NB4 (cell line): Measurements from ENCODE around the gene SSBP3.

Experiments used
- DNase-seq: peaks from one replicate; pipeline ENCODE4 v3.0.0; 2010; ENCODE audit warnings: low read depth
- H3K4me3 ChIP-seq: one replicate; pipeline ENCODE4 v1.5.1; 2011; ENCODE audit warnings: mild to moderate bottlenecking, low read depth, low read length, moderate library complexity
- MYC ChIP-seq: IDR thresholded peaks from 2 replicates; pipeline ENCODE4 v1.6.1; 2011; ENCODE audit warnings: low read depth, low read length
- POLR2A ChIP-seq: IDR thresholded peaks from 2 replicates; pipeline ENCODE4 v1.6.1; 2011; ENCODE audit warnings: mild to moderate bottlenecking; ENCODE audit not compliant: insufficient read length; ENCODE audit errors: extremely low read depth
- TF ChIP-seq, protein P1 (sequence below): IDR thresholded peaks from one replicate; pipeline ENCODE4 v1.5.1; 2012; ENCODE audit warnings: low read depth, low read length
- TF ChIP-seq, protein P2 (sequence below): IDR thresholded peaks from 2 replicates; pipeline ENCODE4 v1.6.1; 2011; ENCODE audit warnings: low read depth, low read length

The SSBP3 gene

GRCh38 chr1:54360165-54361005 is 45.8 kb downstream of the SSBP3 start:
- no peak for TF ChIP-seq POLR2A
- TF ChIP-seq, protein P1, sequence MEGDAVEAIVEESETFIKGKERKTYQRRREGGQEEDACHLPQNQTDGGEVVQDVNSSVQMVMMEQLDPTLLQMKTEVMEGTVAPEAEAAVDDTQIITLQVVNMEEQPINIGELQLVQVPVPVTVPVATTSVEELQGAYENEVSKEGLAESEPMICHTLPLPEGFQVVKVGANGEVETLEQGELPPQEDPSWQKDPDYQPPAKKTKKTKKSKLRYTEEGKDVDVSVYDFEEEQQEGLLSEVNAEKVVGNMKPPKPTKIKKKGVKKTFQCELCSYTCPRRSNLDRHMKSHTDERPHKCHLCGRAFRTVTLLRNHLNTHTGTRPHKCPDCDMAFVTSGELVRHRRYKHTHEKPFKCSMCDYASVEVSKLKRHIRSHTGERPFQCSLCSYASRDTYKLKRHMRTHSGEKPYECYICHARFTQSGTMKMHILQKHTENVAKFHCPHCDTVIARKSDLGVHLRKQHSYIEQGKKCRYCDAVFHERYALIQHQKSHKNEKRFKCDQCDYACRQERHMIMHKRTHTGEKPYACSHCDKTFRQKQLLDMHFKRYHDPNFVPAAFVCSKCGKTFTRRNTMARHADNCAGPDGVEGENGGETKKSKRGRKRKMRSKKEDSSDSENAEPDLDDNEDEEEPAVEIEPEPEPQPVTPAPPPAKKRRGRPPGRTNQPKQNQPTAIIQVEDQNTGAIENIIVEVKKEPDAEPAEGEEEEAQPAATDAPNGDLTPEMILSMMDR, result no peak
- TF ChIP-seq, protein P2, sequence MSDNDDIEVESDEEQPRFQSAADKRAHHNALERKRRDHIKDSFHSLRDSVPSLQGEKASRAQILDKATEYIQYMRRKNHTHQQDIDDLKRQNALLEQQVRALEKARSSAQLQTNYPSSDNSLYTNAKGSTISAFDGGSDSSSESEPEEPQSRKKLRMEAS, result no peak
- no peak for TF ChIP-seq MYC
- no peak overlapping the region for H3K4me3 ChIP-seq
- DNase-seq, result peak; percentile 20

DNA sequence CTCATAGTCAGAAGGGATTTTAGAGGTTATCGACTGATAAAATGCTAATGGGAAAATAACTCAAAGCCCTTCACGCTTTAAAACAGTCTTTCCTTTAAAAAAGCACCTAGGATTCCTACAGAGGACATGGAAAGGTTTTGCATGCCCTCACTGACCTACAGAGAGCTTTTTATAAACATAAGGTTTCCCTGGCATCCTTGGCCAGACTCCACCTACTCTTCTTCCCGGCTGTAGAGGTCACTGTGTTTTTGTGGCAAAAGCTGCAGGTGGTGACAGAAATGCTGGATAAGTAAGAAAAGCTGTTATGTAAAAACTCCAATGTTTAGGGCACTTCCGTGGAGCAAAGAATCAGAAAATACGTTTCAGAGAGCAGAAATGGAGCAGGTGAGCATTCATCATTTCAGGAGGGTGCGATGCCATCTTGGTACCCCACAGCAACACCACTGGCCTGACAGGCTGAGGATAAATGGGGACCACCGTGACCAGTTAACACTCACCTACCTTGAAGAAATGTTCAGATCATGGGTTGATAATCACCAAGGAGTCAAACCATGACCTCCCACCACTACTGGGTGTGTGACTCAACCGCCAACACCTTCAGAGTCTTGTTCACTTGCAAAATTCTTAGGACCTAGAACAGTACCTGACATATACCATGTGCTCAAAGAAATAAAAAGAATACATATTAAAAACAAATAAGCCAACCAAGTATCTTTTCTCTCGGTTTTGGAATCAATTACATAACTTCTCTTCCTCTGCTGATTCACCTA is 46.6 kb downstream of the SSBP3 start:
- H3K4me3 ChIP-seq, result no peak overlapping the region
- no peak for TF ChIP-seq MYC
- TF ChIP-seq, protein P1, result peak; percentile 2
- no peak for DNase-seq

- TF ChIP-seq, protein P1, result no peak
- TF ChIP-seq MYC (no peak), POLR2A (no peak)
- TF ChIP-seq, protein P2, result no peak
- no peak for DNase-seq
- no peak overlapping the region for H3K4me3 ChIP-seq
These were observed 47.6 kb downstream of the SSBP3 start for GRCh38 chr1:54358503-54359168.

GRCh38 chr1:54357967-54358366 is 48.2 kb downstream of the SSBP3 start:
- DNase-seq, result no peak
- no peak overlapping the region for H3K4me3 ChIP-seq
- TF ChIP-seq, protein P1, result no peak
- TF ChIP-seq, protein P2, result no peak
- no peak for TF ChIP-seq MYC
- no peak for TF ChIP-seq POLR2A

- TF ChIP-seq POLR2A, result no peak
- H3K4me3 ChIP-seq, result no peak overlapping the region
- DNase-seq, result no peak
These were observed 49.5 kb downstream of the SSBP3 start for GRCh38 chr1:54356680-54357147.

DNA sequence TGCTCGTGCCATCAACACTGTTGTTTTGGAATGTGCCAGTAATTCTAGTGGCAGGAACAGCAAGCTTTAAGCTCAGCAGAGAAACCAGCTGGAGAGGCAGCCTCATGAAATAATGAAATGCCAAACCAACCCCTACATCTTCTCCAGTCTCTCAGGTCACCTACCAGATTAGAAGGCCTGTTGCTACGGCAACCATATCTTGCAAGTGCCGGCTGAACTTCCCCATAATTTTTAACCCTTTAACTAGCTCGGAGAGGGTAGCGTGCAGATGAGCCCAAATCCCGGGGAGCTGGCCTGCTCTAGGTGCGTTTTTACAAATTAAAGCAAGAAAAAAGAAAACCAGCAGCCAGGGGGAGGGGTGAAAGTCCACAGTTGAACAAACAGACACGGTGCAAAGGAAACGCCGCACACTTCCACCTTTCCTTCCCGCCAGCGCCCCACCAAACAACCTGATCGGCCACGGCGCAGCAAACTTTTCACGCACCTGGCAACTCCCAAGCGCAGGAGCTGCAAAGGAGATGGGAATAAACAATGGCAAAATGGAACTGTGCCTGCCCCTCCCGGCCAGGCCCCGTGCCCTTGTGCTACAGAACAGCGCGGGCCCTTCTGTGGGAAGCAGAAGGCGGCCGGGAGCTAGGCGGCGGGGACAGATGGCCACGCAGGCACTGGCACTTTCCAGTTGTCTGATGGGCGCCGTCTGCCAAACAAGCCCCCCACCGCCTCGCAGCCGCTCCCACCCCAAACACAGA is 50.1 kb downstream of the SSBP3 start:
- TF ChIP-seq, protein P1, result no peak
- no peak for TF ChIP-seq POLR2A
- TF ChIP-seq MYC, result no peak
- TF ChIP-seq, protein P2, result no peak
- no peak overlapping the region for H3K4me3 ChIP-seq
- peak; percentile 74 for DNase-seq
